ENCODE data around the gene NUFIP2. TPM values are rescaled to one million over a fixed set of nuclear protein-coding genes. Genes with fewer than 3 reads are reported as not detected.

The NUFIP2 gene
- total RNA-seq, 1 donor from 2014 or later: 42.3 TPM

- ATAC-seq: no peak
- DNase-seq: no peak
- intact Hi-C loops (cut with micrococcal nuclease): no loop called here
These were observed 81.8 kb downstream of the NUFIP2 start for GRCh38 chr17:29212094-29212631.

DNA sequence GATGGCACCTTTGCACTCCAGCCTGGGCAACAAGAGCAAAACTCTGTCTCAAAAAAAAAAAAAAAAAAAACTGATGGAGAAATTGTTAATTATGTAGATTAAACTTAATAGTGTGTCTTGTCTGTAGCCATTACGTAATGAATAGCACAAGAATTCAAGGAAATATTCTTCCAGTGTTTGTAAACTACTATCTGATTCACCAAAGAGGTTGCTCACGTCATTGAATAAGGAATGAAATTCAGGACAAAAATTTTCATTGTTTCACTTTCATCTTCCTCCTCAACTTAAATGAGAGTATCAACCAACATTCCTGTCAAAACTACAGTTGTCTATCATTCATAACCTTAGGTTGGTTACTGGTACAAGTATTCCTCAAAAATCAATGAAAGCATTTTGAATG is 83.1 kb downstream of the NUFIP2 start:
- intact Hi-C loops (cut with micrococcal nuclease): no loop called here
- ATAC-seq: no peak
- DNase-seq: no peak

GRCh38 chr17:29209073-29209472 is 84.9 kb downstream of the NUFIP2 start:
- no peak for ATAC-seq
- DNase-seq: no peak
- intact Hi-C loops (cut with micrococcal nuclease): no loop called here

- DNase-seq (no peak), ATAC-seq (no peak)
- intact Hi-C loops (cut with micrococcal nuclease): no loop called here
These were observed 86.0 kb downstream of the NUFIP2 start for GRCh38 chr17:29207975-29208374.

Other genes with a start within 250 kb of the NUFIP2 start
- gene MYO18A, start 113.8 kb downstream of the NUFIP2 start, total RNA-seq: 346 TPM
- not detected for gene CRYBA1, start 47.3 kb downstream of the NUFIP2 start, total RNA-seq
- 43.0 TPM for gene TAOK1, start 96.2 kb upstream of the NUFIP2 start, total RNA-seq

Data from left ventricle myocardium superior (tissue), 1 donor.